SK-N-SH (cell line): Measurements from ENCODE around the gene IGFBPL1. TPM values are rescaled to one million over a fixed set of nuclear protein-coding genes. Genes with fewer than 3 reads are reported as not detected.

ENCODE experiments used
- CTCF ChIA-PET: fragments of 300-600, 350-600 bp; formaldehyde crosslinking; extraction: SDS; loops from one replicate; lab custom pipeline; 2021; lab: Yijun Ruan, JAX
- POLR2A ChIA-PET: fragments of 350-600 bp; sonication (Branson Sonifier 250); formaldehyde crosslinking; extraction: SDS; loops from one replicate; lab custom pipeline; 2020; ENCODE audit warnings: antibody characterized with exemption, inconsistent platforms; lab: Yijun Ruan, JAX
- DNase-seq: peaks from one replicate; pipeline ENCODE4 v3.0.0; 2012
- H2AFZ ChIP-seq: fragments of 200-600 bp; sonication (generic); 2 replicates; pipeline ENCODE4 v1.8.1; 2016; ENCODE audit warnings: antibody characterized with exemption, mild to moderate bottlenecking, low read depth
- H3F3A ChIP-seq: fragments of 200-600 bp; sonication (generic); replicated peaks from 2 replicates; pipeline ENCODE3; 2016; ENCODE audit warnings: antibody characterized with exemption, mild to moderate bottlenecking; ENCODE audit not compliant: insufficient read depth
- H3K27ac ChIP-seq, 2 experiments: fragments of 200-500 bp in 1 of 2; fragments of 200-600 bp in 1 of 2; sonication (Bioruptor generic) in 1 of 2; sonication (generic), shearing (Covaris generic) in 1 of 2; 2 replicates each; pipeline versions ENCODE4 v1.5.1 to v1.6.1; 2014 to 2016; ENCODE audit warnings: low read depth in 2 of 2, inconsistent platforms in 1 of 2, low read length in 1 of 2, mild to moderate bottlenecking in 1 of 2, mixed read lengths in 1 of 2
- H3K27me3 ChIP-seq: fragments of 200-600 bp; sonication (generic), shearing (Covaris generic); 2 replicates; pipeline ENCODE4 v1.6.1; 2016; ENCODE audit warnings: mixed run types; ENCODE audit not compliant: insufficient read depth
- H3K36me3 ChIP-seq, 2 experiments: fragments of 200-500 bp in 1 of 2; fragments of 200-600 bp in 1 of 2; sonication (Bioruptor generic) in 1 of 2; sonication (generic) in 1 of 2; replicated peaks in 1 of 2; 2 replicates each; pipeline versions ENCODE3 to v1.5.1; 2014 to 2016; ENCODE audit warnings: low read length in 1 of 2, mild to moderate bottlenecking in 1 of 2; ENCODE audit not compliant: insufficient read depth in 2 of 2, control insufficient read depth in 1 of 2
- H3K4me1 ChIP-seq, 2 experiments: fragments of 200-500 bp in 1 of 2; fragments of 200-600 bp in 1 of 2; sonication (Bioruptor generic) in 1 of 2; sonication (generic), shearing (Covaris generic) in 1 of 2; 2 replicates each; pipeline versions ENCODE4 v1.5.1 to v1.6.1; 2014 to 2016; ENCODE audit warnings: low read depth in 1 of 2, low read length in 1 of 2, mixed run types in 1 of 2; ENCODE audit not compliant: insufficient read depth in 2 of 2, control insufficient read depth in 1 of 2
- H3K4me2 ChIP-seq: fragments of 200-600 bp; sonication (generic), shearing (Covaris generic); 2 replicates; pipeline ENCODE4 v1.6.1; 2017; ENCODE audit warnings: mixed run types
- H3K4me3 ChIP-seq, 2 experiments: fragments of 200-500 bp in 1 of 2; fragments of 200-600 bp in 1 of 2; sonication (Bioruptor generic) in 1 of 2; sonication (generic), shearing (Covaris generic) in 1 of 2; 2 replicates each; pipeline versions ENCODE4 v1.5.1 to v1.8.1; 2014 to 2016; ENCODE audit warnings: low read depth in 2 of 2, inconsistent platforms in 1 of 2, low read length in 1 of 2, mild to moderate bottlenecking in 1 of 2, mixed read lengths in 1 of 2, moderate library complexity in 1 of 2
- H3K79me2 ChIP-seq: fragments of 200-600 bp; sonication (generic); 2 replicates; pipeline ENCODE4 v1.8.1; 2017; ENCODE audit warnings: mild to moderate bottlenecking; ENCODE audit not compliant: insufficient read depth
- H3K9ac ChIP-seq: fragments of 200-600 bp; sonication (generic); 2 replicates; pipeline ENCODE4 v1.6.1; 2017; ENCODE audit warnings: mixed run types
- H3K9me2 ChIP-seq: fragments of 200-600 bp; sonication (generic); 2 replicates; pipeline ENCODE4 v1.6.1; 2017; ENCODE audit warnings: mixed run types
- H3K9me3 ChIP-seq: fragments of 200-600 bp; sonication (generic); 2 replicates; pipeline ENCODE4 v1.6.1; 2017; ENCODE audit warnings: mixed run types, mild to moderate bottlenecking, moderate library complexity
- H4K20me1 ChIP-seq: fragments of 200-600 bp; sonication (generic); 2 replicates; pipeline ENCODE4 v1.6.1; 2017; ENCODE audit warnings: mild to moderate bottlenecking, mixed run types; ENCODE audit not compliant: insufficient read depth
- CHD2 ChIP-seq: fragments of 150-350 bp; IDR thresholded peaks from 2 replicates; pipeline ENCODE4 v1.6.1; 2018; ENCODE audit warnings: low read length; ENCODE audit not compliant: partially characterized antibody
- ELF1 ChIP-seq: IDR thresholded peaks from 2 replicates; pipeline ENCODE4 v1.4.0; 2012
- EP300 ChIP-seq, 2 experiments: IDR thresholded peaks; 2 replicates each; pipeline versions ENCODE4 v1.4.0 to v1.6.1; 2012; ENCODE audit warnings: borderline replicate concordance in 1 of 2, low read depth in 1 of 2, low read length in 1 of 2
- EZH2phosphoT487 ChIP-seq: fragments of 200-600 bp; sonication (generic); IDR thresholded peaks from 2 replicates; pipeline ENCODE4 v1.6.1; 2017; ENCODE audit warnings: low read depth, mixed run types, mild to moderate bottlenecking, antibody characterized with exemption, moderate library complexity, borderline replicate concordance
- FOSL2 ChIP-seq: IDR thresholded peaks from 2 replicates; pipeline ENCODE4 v1.4.0; 2012; ENCODE audit warnings: low read depth, mild to moderate bottlenecking, moderate library complexity, borderline replicate concordance
- FOXJ3 ChIP-seq: sonication (generic); formaldehyde crosslinking; IDR thresholded peaks from 2 replicates; pipeline ENCODE4 v1.5.1; 2020; ENCODE audit warnings: mild to moderate bottlenecking, missing genetic modification reagents
- GATA2 ChIP-seq: sonication (generic); formaldehyde crosslinking; IDR thresholded peaks from 2 replicates; pipeline ENCODE4 v1.5.0; 2020; ENCODE audit warnings: mild to moderate bottlenecking, missing genetic modification reagents
- JUND ChIP-seq: IDR thresholded peaks from 2 replicates; pipeline ENCODE4 v1.4.0; 2012
- MEF2A ChIP-seq: IDR thresholded peaks from 2 replicates; pipeline ENCODE4 v1.4.0; 2012; ENCODE audit warnings: low read depth, borderline replicate concordance
- MXI1 ChIP-seq: IDR thresholded peaks from 2 replicates; pipeline ENCODE4 v1.6.1; 2012; ENCODE audit warnings: mild to moderate bottlenecking, low read depth, low read length, improper control_type of control experiment
- NFIC ChIP-seq: IDR thresholded peaks from 2 replicates; pipeline ENCODE4 v1.4.0; 2012; ENCODE audit warnings: borderline replicate concordance
- POLR2AphosphoS5 ChIP-seq: IDR thresholded peaks from 2 replicates; pipeline ENCODE4 v1.6.1; 2012; ENCODE audit warnings: low read depth, low read length
- RAD21 ChIP-seq: IDR thresholded peaks from 2 replicates; pipeline ENCODE4 v1.6.1; 2012; ENCODE audit warnings: mild to moderate bottlenecking, low read length
- RCOR1 ChIP-seq: fragments of 150-350 bp; IDR thresholded peaks from 2 replicates; pipeline ENCODE4 v1.6.1; 2017; ENCODE audit warnings: antibody characterized with exemption, low read length
- RFX5 ChIP-seq: IDR thresholded peaks from 2 replicates; pipeline ENCODE4 v1.6.1; 2012; ENCODE audit warnings: mild to moderate bottlenecking, improper control_type of control experiment, low read length
- SIN3A ChIP-seq: IDR thresholded peaks from 2 replicates; pipeline ENCODE4 v1.6.1; 2012; ENCODE audit warnings: low read depth, mild to moderate bottlenecking, low read length, moderate library complexity, borderline replicate concordance
- SMC3 ChIP-seq: IDR thresholded peaks from 2 replicates; pipeline ENCODE4 v1.6.1; 2012; ENCODE audit warnings: low read depth, low read length, improper control_type of control experiment
- TAF1 ChIP-seq: IDR thresholded peaks from 2 replicates; pipeline ENCODE4 v1.6.1; 2012; ENCODE audit warnings: low read depth, mild to moderate bottlenecking, low read length, moderate library complexity, borderline replicate concordance
- WGBS: methylation state at CpG from one replicate; pipeline ENCODE4 v1.1.6; 2017; ENCODE audit warnings: low lambda C conversion rate; 5-methylcytosine and 5-hydroxymethylcytosine counted together
- polyA plus RNA-seq, 3 experiments: library from polyadenylated mRNA; depleted of rRNA; stranded (reverse); fragments of >200 nt; gene quantifications; 2 replicates each; pipeline ENCODE4 v1.2.3, GENCODE V29; 2012
- TF ChIP-seq, protein P1 (sequence below): fragments of 150-350 bp; IDR thresholded peaks from 2 replicates; pipeline ENCODE4 v1.6.1; 2017; ENCODE audit warnings: antibody characterized with exemption, low read length, low read depth, borderline replicate concordance
- TF ChIP-seq, protein P2 (sequence below): IDR thresholded peaks from 2 replicates; pipeline ENCODE4 v1.4.0; 2012; ENCODE audit warnings: low read depth
- TF ChIP-seq, protein P3 (sequence below): fragments of 150-350 bp; IDR thresholded peaks from 2 replicates; pipeline ENCODE4 v1.6.1; 2016; ENCODE audit warnings: mild to moderate bottlenecking, low read depth, low read length
- TF ChIP-seq, protein P4 (sequence below): IDR thresholded peaks from 2 replicates; pipeline ENCODE4; 2012
- TF ChIP-seq, protein P5 (sequence below): fragments of 200-600 bp; sonication (generic); IDR thresholded peaks from 2 replicates; pipeline ENCODE4 v1.6.1; 2017; ENCODE audit warnings: antibody characterized with exemption, mild to moderate bottlenecking, moderate library complexity

IGFBPL1 gene
- polyA plus RNA-seq, 1 of the 3 experiments (the other 2 are of a cell fraction), result 0.41 TPM

DNA sequence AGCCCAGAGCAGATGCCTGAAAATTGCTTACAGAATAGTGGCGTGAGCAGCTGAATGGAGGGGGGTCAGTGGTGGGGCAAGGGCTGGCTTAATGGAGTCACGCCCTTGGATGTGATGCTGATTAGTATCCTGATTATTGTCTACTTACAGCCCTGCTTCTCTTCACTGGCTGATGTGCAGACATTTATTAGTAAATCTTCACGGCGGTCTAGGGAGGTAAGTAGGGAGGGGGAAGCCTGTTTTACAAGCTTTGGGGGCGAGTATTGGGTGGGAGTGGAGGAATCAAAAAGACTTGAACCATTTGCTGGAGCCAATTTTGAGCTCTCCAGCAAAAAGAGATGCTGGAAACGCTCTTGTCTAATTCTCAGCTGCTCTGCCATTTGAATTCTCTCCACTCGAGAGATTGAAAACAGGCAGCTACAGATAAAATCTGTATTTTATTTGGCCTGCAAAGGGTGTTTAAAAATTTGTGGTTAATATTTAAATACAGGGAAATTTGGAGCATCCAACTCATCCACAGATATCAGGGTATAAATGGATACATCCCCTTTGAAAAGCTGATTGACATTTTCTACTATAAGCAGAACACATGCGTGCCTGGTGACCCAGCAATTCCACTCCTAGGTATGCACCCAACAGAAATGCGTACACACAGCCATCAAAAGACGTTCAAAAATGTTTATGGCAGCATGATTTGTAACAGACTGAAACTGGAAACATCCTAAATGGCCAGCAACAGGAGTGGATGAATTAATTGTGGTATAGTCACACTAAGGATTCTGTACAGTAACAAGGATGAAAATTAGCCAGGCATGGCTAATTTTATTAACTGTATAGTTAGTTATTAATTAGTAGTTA lies 51.3 kb downstream of the IGFBPL1 start:
- Histone ChIP-seq H3K27me3 (peaks cover 14% of the 10 kb centered on the region; the same call in 1 of the 2 replicates), H3F3A (no peaks in the 10 kb centered on the region), H2AFZ (no peak overlapping the region), H3K9me3 (no peaks in the 10 kb centered on the region), H3K27ac (peak overlapping the region in 1 of 2 experiments; percentile 97; a peak in 2 of 4 replicates), H3K79me2 (no peaks in the 10 kb centered on the region), H3K4me3 (no peak overlapping the region; a peak in 1 of 4 replicates), H3K4me2 (no peak overlapping the region), H4K20me1 (no peaks in the 10 kb centered on the region), H3K4me1 (peaks cover 0 to 31% of the 10 kb centered on the region in 2 experiments; a peak in 2 of 4 replicates), H3K9me2 (no peaks in the 10 kb centered on the region), H3K9ac (no peak overlapping the region), H3K36me3 (no peaks in the 10 kb centered on the region)
- ChIA-PET POLR2A (interaction anchor here (0.7 to 1.5 kb wide), 6 partner anchors 28 to 460 kb away, joined by 3 to 4 read pairs (median 3); no protein-coding TSS in a partner anchor), CTCF (interaction anchor here (0.7 to 5.3 kb wide), 14 partner anchors 9 to 460 kb away, joined by 3 to 47 read pairs (median 6); partner anchors contain the start of gene ALDH1B1)
- WGBS, result 35% methylated on average over 10 of the region's 10 CpGs
- peak; percentile 86 for DNase-seq
- TF ChIP-seq MXI1 (peak; percentile 16; the same call in 1 of the 2 replicates), RCOR1 (peak; percentile 74), JUND (no peak), RAD21 (no peak; the same call in 1 of the 2 replicates), FOSL2 (no peak), EP300 (IDR thresholded peaks at IDR 0.05; ENCODE audit: borderline replicate concordance in 1 of 2, low read depth in 1 of 2, low read length in 1 of 2) (peak in 1 of 2 experiments; percentile 82; a peak in 2 of 4 replicates), FOXJ3 (CRISPR knock-in tag) (no peak), RFX5 (no peak), MEF2A (no peak), SMC3 (no peak), ELF1 (no peak), GATA2 (CRISPR knock-in tag) (peak; percentile 86), TAF1 (no peak), NFIC (no peak), CHD2 (peak; percentile 63), EZH2phosphoT487 (no peak), SIN3A (no peak), POLR2AphosphoS5 (no peak)
- TF ChIP-seq, protein P1, sequence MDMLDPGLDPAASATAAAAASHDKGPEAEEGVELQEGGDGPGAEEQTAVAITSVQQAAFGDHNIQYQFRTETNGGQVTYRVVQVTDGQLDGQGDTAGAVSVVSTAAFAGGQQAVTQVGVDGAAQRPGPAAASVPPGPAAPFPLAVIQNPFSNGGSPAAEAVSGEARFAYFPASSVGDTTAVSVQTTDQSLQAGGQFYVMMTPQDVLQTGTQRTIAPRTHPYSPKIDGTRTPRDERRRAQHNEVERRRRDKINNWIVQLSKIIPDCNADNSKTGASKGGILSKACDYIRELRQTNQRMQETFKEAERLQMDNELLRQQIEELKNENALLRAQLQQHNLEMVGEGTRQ, result no peak
- TF ChIP-seq, protein P2, sequence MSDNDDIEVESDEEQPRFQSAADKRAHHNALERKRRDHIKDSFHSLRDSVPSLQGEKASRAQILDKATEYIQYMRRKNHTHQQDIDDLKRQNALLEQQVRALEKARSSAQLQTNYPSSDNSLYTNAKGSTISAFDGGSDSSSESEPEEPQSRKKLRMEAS, result no peak
- TF ChIP-seq, protein P3, sequence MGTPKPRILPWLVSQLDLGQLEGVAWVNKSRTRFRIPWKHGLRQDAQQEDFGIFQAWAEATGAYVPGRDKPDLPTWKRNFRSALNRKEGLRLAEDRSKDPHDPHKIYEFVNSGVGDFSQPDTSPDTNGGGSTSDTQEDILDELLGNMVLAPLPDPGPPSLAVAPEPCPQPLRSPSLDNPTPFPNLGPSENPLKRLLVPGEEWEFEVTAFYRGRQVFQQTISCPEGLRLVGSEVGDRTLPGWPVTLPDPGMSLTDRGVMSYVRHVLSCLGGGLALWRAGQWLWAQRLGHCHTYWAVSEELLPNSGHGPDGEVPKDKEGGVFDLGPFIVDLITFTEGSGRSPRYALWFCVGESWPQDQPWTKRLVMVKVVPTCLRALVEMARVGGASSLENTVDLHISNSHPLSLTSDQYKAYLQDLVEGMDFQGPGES, result no peak
- TF ChIP-seq, protein P4, sequence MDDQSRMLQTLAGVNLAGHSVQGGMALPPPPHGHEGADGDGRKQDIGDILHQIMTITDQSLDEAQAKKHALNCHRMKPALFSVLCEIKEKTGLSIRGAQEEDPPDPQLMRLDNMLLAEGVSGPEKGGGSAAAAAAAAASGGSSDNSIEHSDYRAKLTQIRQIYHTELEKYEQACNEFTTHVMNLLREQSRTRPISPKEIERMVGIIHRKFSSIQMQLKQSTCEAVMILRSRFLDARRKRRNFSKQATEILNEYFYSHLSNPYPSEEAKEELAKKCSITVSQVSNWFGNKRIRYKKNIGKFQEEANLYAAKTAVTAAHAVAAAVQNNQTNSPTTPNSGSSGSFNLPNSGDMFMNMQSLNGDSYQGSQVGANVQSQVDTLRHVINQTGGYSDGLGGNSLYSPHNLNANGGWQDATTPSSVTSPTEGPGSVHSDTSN, result 0 out of 2 replicates have a peak, but pooled peaks have one; percentile 3
- TF ChIP-seq, protein P5, sequence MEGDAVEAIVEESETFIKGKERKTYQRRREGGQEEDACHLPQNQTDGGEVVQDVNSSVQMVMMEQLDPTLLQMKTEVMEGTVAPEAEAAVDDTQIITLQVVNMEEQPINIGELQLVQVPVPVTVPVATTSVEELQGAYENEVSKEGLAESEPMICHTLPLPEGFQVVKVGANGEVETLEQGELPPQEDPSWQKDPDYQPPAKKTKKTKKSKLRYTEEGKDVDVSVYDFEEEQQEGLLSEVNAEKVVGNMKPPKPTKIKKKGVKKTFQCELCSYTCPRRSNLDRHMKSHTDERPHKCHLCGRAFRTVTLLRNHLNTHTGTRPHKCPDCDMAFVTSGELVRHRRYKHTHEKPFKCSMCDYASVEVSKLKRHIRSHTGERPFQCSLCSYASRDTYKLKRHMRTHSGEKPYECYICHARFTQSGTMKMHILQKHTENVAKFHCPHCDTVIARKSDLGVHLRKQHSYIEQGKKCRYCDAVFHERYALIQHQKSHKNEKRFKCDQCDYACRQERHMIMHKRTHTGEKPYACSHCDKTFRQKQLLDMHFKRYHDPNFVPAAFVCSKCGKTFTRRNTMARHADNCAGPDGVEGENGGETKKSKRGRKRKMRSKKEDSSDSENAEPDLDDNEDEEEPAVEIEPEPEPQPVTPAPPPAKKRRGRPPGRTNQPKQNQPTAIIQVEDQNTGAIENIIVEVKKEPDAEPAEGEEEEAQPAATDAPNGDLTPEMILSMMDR, result no peak
